Pancreas (tissue), 10 donors: ENCODE data around the gene MARCHF9. TPM values are rescaled to one million over a fixed set of nuclear protein-coding genes. Genes with fewer than 3 reads are reported as not detected.

Experiments used
- ATAC-seq, 4 donors: fragments of 200-7000 bp; cut with Tn5 transposase; one replicate each; pipeline versions ENCODE4 v1.8.0 to v1.9.1; 2020; ENCODE audit warnings: mild to moderate bottlenecking in 4 of 4, moderate library complexity in 4 of 4
- DNase-seq, 6 donors: peaks; one replicate each; pipeline ENCODE4 v3.0.0-alpha.2; 2020
- FAIRE-seq: peaks from 2 replicates; lab custom pipeline; 2012; peaks lifted over from hg19 to GRCh38; lab: Jason Lieb, UNC
- H3K27ac ChIP-seq, 4 donors: fragments of 200-600 bp; sonication (generic); 1 replicate in 3 of 4; 2 replicates in 1 of 4; pipeline versions ENCODE4 v1.5.0 to v1.8.0; 2020
- H3K27me3 ChIP-seq, 4 donors: fragments of 200-600 bp; one replicate each; pipeline ENCODE4 v1.8.0; 2021
- H3K36me3 ChIP-seq, 3 donors: fragments of 200-600 bp; sonication (generic) in 1 of 3; one replicate each; pipeline versions ENCODE4 v1.5.0 to v1.8.0; 2020 to 2021
- H3K4me1 ChIP-seq, 3 donors: fragments of 200-600 bp; one replicate each; pipeline ENCODE4 v1.8.0; 2021
- H3K4me3 ChIP-seq, 4 donors: fragments of 200-600 bp; sonication (generic) in 2 of 4; one replicate each; pipeline versions ENCODE4 v1.5.0 to v1.8.0; 2020 to 2021
- H3K9me3 ChIP-seq, 4 donors: fragments of 200-600 bp; one replicate each; pipeline ENCODE4 v1.8.0; 2021
- CTCF ChIP-seq, 4 donors: fragments of 200-600 bp; sonication (generic) in 3 of 4; IDR thresholded peaks; one replicate each; pipeline versions ENCODE4 v1.5.0 to v1.8.0; 2021; ENCODE audit warnings: antibody characterized with exemption in 4 of 4
- WGBS, 2 donors: extraction: QIAGEN DNeasy Blood & Tissue Kit; methylation state at CpG; one replicate each; pipeline ENCODE4 v1.1.7; 2013; 5-methylcytosine and 5-hydroxymethylcytosine counted together
- intact Hi-C, 3 donors: fragments of 100-400 bp; cut with DNase I; formaldehyde crosslinking; loops; one replicate each; pipeline versions ENCODE4 v1.11.1 to v1.14.2; 2022
- polyA plus RNA-seq, 2 donors: library from polyadenylated mRNA; stranded (reverse); fragments of 200-250 nt; gene quantifications; one replicate each; pipeline ENCODE4 v1.2.3, GENCODE V29; 2013
- total RNA-seq, 6 donors: library from RNA; stranded (reverse); fragmentation: NEBNext Ultra II Directional in 4 of 6; extraction: Animal tissue kit (Norgen Biotek cat#: 25700) in 4 of 6; gene quantifications; one replicate each; pipeline versions ENCODE4 v1.2.1 to v1.2.4, GENCODE V29; 2021 to 2023
- donor health status: healthy with polysubstance abuse.
- donor health status: DM: no; HTN: no; CAD: no; lungs with moderate emphysema.
- donor health status: DM: no; HTN: no; CAD: no.
- donor health status: control.
- donor health status: control.
- donor health status: Bipolar disorder and iron deficiency.
- donor health status: DM: yes; HTN: yes; CAD: no.
- donor health status: DM: no; HTN: no; CAD: no.
- donor health status: DM: no; HTN: no; CAD: no.
- donor health status: DM: yes; HTN: yes; CAD: no.

Gene MARCHF9
- total and polyA plus RNA-seq, 8 donors = 6.7 to 32.5 (median 8.0) TPM

GRCh38 chr12:57765698-57766463 lies 11.0 kb downstream of the MARCHF9 start:
- Histone ChIP-seq H3K36me3 (no peaks in the 10 kb centered on the region), H3K27me3 (no peaks in the 10 kb centered on the region), H3K4me3 (peak overlapping the region; percentile 23 to 56 (median 38)), H3K4me1 (peaks cover 7 to 9% (median 8%) of the 10 kb centered on the region in 3 donors), H3K27ac (peak overlapping the region in 1 of 4 donors; percentile 60), H3K9me3 (no peaks in the 10 kb centered on the region)
- DNase-seq = peak in 5 of 6 donors; percentile 22 to 80 (median 50)
- 1 to 2% methylated on average over 40 of the region's 40 CpGs for WGBS, 2 donors
- intact Hi-C loops = no loop called here
- no peak for TF ChIP-seq CTCF (IDR thresholded peaks at IDR 0.05)
- FAIRE-seq = no peak
- peak; percentile 27 to 53 (median 44) for ATAC-seq

GRCh38 chr12:57766464-57767304 lies 11.8 kb downstream of the MARCHF9 start, which contains the start of gene CYP27B1:
Gene CYP27B1, minus strand, starts transcription at chr12:57767078. Its CDS starts 37 bp downstream, at chr12:57767041.
- Histone ChIP-seq H3K9me3 (no peaks in the 10 kb centered on the region), H3K4me3 (peak within 1 kb of the TSS; percentile 23 to 56 (median 38)), H3K27ac (no peak within 1 kb of the TSS), H3K4me1 (peaks cover 8 to 14% (median 13%) of the 10 kb centered on the region in 3 donors), H3K27me3 (no peaks in the 10 kb centered on the region), H3K36me3 (no peaks in the 10 kb centered on the region)
- WGBS, 2 donors = 4% methylated on average over 38 of the region's 38 CpGs
- intact Hi-C loops = no loop called here
- TF ChIP-seq CTCF (IDR thresholded peaks at IDR 0.05) = no peak
- DNase-seq (peak in 3 of 6 donors; percentile 23 to 58 (median 48)), FAIRE-seq (no peak), ATAC-seq (peak; percentile 5 to 23 (median 20))

- Histone ChIP-seq H3K4me1 (peaks cover 8 to 14% (median 13%) of the 10 kb centered on the region in 3 donors), H3K27ac (no peak overlapping the region), H3K36me3 (no peaks in the 10 kb centered on the region), H3K9me3 (no peaks in the 10 kb centered on the region), H3K4me3 (no peak overlapping the region), H3K27me3 (no peaks in the 10 kb centered on the region)
- no peak for TF ChIP-seq CTCF (IDR thresholded peaks at IDR 0.05)
- FAIRE-seq = no peak
- intact Hi-C loops = no loop called here
- ATAC-seq = no peak
- no peak for DNase-seq
Measured at GRCh38 chr12:57767305-57767698, 12.4 kb downstream of the MARCHF9 start.

- DNase-seq (no peak), ATAC-seq (no peak), FAIRE-seq (no peak)
- no peaks in the 10 kb centered on the region for H3K27me3 ChIP-seq
- H3K4me3 ChIP-seq = no peak overlapping the region
- no peaks in the 10 kb centered on the region for H3K9me3 ChIP-seq
- no peak overlapping the region for H3K27ac ChIP-seq
- no peak for TF ChIP-seq CTCF (IDR thresholded peaks at IDR 0.05)
- peaks cover 8 to 14% (median 13%) of the 10 kb centered on the region in 3 donors for H3K4me1 ChIP-seq
- intact Hi-C loops = no loop called here
- H3K36me3 ChIP-seq = no peaks in the 10 kb centered on the region
- WGBS, 2 donors = 87 to 93% methylated on average over 3 of the region's 3 CpGs
Measured at GRCh38 chr12:57767876-57768275, 13.0 kb downstream of the MARCHF9 start.
